HCT116 (cell line): ENCODE measurements around the gene GRIK4. TPM values are rescaled to one million over a fixed set of nuclear protein-coding genes. Genes with fewer than 3 reads are reported as not detected.
A peak's percentile ranks its signal among the peaks of the same experiment; 100 is the strongest.

ENCODE experiments used
- ATAC-seq: fragments of 200-7000 bp; cut with Tn5 transposase; 2 replicates; pipeline ENCODE4 v1.9.1; 2020; ENCODE audit warnings: mild to moderate bottlenecking, moderate library complexity
- BruUV-seq: library from RNA; stranded (reverse); fragments of 400-500 nt; replicated peaks from 2 replicates; lab custom pipeline; 2021; lab: Mats Ljungman, UMichigan
- CTCF ChIA-PET: fragments of 300-600 bp; sonication (Branson Sonifier 250); formaldehyde crosslinking; loops from one replicate; lab custom pipeline; 2021; ENCODE audit warnings: antibody characterized with exemption; lab: Charles Lee
- POLR2A ChIA-PET: fragments of 300-600, 350-600 bp; sonication (Branson Sonifier 250); formaldehyde crosslinking; loops from one replicate; lab custom pipeline; 2021; ENCODE audit warnings: antibody characterized with exemption; lab: Charles Lee
- RAD21 ChIA-PET, 2 experiments: fragments of 300-600 bp; sonication (Branson Sonifier 250); formaldehyde crosslinking; loops; one replicate each; lab custom pipeline; 2023; ENCODE audit warnings: low total read pairs in 2 of 2; ENCODE audit not compliant: uncharacterized antibody in 2 of 2, unreplicated experiment in 2 of 2, low non-redundant PET in 1 of 2; lab: Charles Lee
- DNase-seq: peaks from one replicate; pipeline ENCODE4 v3.0.0-alpha.2; 2010; ENCODE audit warnings: low read depth, low spot score
- H2AFZ ChIP-seq: fragments of 200-600 bp; shearing (Covaris generic), sonication (generic); 2 replicates; pipeline ENCODE4 v1.6.1; 2017; ENCODE audit warnings: low read depth, mixed run types, mixed read lengths, antibody characterized with exemption, low read length; ENCODE audit not compliant: poor library complexity, severe bottlenecking
- H3K27ac ChIP-seq: 2 replicates; pipeline ENCODE4 v1.5.1; 2012; ENCODE audit warnings: low read depth, low read length
- H3K27me3 ChIP-seq: fragments of 200-600 bp; sonication (generic); 2 replicates; pipeline ENCODE4 v1.6.1; 2016; ENCODE audit warnings: mixed run types, low read length, mixed read lengths; ENCODE audit not compliant: insufficient read depth
- H3K36me3 ChIP-seq, 2 experiments: fragments of 200-500 bp in 1 of 2; fragments of 200-600 bp in 1 of 2; sonication (Bioruptor generic) in 1 of 2; sonication (generic) in 1 of 2; 2 replicates each; pipeline versions ENCODE4 v1.5.1 to v1.6.1; 2014 to 2016; ENCODE audit warnings: low read length in 2 of 2, inconsistent platforms in 1 of 2, mixed read lengths in 1 of 2, mixed run types in 1 of 2; ENCODE audit not compliant: insufficient read depth in 2 of 2, control insufficient read depth in 1 of 2
- H3K4me1 ChIP-seq, 2 experiments: fragments of 200-600 bp in 1 of 2; sonication (generic) in 1 of 2; 2 replicates each; pipeline versions ENCODE4 v1.5.1 to v1.6.1; 2012 to 2017; ENCODE audit warnings: low read length in 2 of 2, inconsistent platforms in 1 of 2, mild to moderate bottlenecking in 1 of 2, mixed read lengths in 1 of 2, mixed run types in 1 of 2, moderate library complexity in 1 of 2; ENCODE audit not compliant: insufficient read depth in 2 of 2, control insufficient read depth in 1 of 2
- H3K4me2 ChIP-seq: fragments of 200-600 bp; sonication (generic); 2 replicates; pipeline ENCODE4 v1.6.1; 2017; ENCODE audit warnings: mixed run types, low read length, mixed read lengths
- H3K4me3 ChIP-seq, 2 experiments: fragments of 200-600 bp in 1 of 2; sonication (generic) in 1 of 2; replicated peaks in 1 of 2; 2 replicates each; pipeline ENCODE4 v1.5.1; 2011 to 2016; ENCODE audit warnings: low read length in 2 of 2, control low read depth in 1 of 2, low read depth in 1 of 2, mild to moderate bottlenecking in 1 of 2, mixed read lengths in 1 of 2, mixed run types in 1 of 2
- H3K79me2 ChIP-seq: fragments of 200-600 bp; sonication (generic); 2 replicates; pipeline ENCODE4 v1.6.1; 2017; ENCODE audit warnings: mild to moderate bottlenecking, mixed run types, low read length, moderate library complexity, mixed read lengths; ENCODE audit not compliant: insufficient read depth
- H3K9ac ChIP-seq: fragments of 200-600 bp; sonication (generic); 2 replicates; pipeline ENCODE4 v1.6.1; 2016; ENCODE audit warnings: low read length, mixed read lengths
- H3K9me2 ChIP-seq: fragments of 200-600 bp; sonication (generic), shearing (Covaris generic); 2 replicates; pipeline ENCODE4 v1.6.1; 2017; ENCODE audit warnings: mixed run types, mild to moderate bottlenecking, moderate library complexity; ENCODE audit not compliant: insufficient read depth
- H3K9me3 ChIP-seq, 2 experiments: fragments of 200-500 bp in 1 of 2; fragments of 200-600 bp in 1 of 2; sonication (Bioruptor generic) in 1 of 2; sonication (generic) in 1 of 2; 2 replicates each; pipeline ENCODE4 v1.6.1; 2014 to 2017; ENCODE audit warnings: low read length in 2 of 2, mixed read lengths in 2 of 2, inconsistent platforms in 1 of 2, low read depth in 1 of 2, mild to moderate bottlenecking in 1 of 2, mixed run types in 1 of 2, moderate library complexity in 1 of 2; ENCODE audit not compliant: control insufficient read depth in 1 of 2, insufficient read depth in 1 of 2
- H4K20me1 ChIP-seq: fragments of 200-600 bp; sonication (generic), shearing (Covaris generic); 2 replicates; pipeline ENCODE4 v1.6.1; 2017; ENCODE audit warnings: mixed run types, mild to moderate bottlenecking, moderate library complexity; ENCODE audit not compliant: insufficient read depth
- CBX3 ChIP-seq: IDR thresholded peaks from 2 replicates; pipeline ENCODE4 v1.6.1; 2012; ENCODE audit warnings: low read depth
- EZH2 ChIP-seq: fragments of 200-600 bp; sonication (generic); IDR thresholded peaks from 2 replicates; pipeline ENCODE4 v1.6.1; 2017; ENCODE audit warnings: antibody characterized with exemption, mixed run types
- RAD21 ChIP-seq: IDR thresholded peaks from 2 replicates; pipeline ENCODE4 v1.6.1; 2012; ENCODE audit warnings: low read depth, mild to moderate bottlenecking
- SIN3A ChIP-seq: IDR thresholded peaks from 2 replicates; pipeline ENCODE4 v1.6.1; 2012; ENCODE audit warnings: low read depth
- ZFX ChIP-seq: fragments of 450-650 bp; IDR thresholded peaks from 2 replicates; pipeline ENCODE4 v1.6.1; 2017
- ZNF274 ChIP-seq: fragments of 200-500 bp; sonication (Bioruptor generic); IDR thresholded peaks from 2 replicates; pipeline ENCODE4 v1.6.1; 2014; ENCODE audit warnings: mild to moderate bottlenecking, low read depth, low read length, inconsistent platforms
- intact Hi-C: fragments of 100-400 bp; cut with micrococcal nuclease; formaldehyde crosslinking; loops from 2 replicates; pipeline ENCODE4 v1.10.0; 2022
- total RNA-seq: library from RNA; stranded (reverse); gene quantifications from one replicate; pipeline ENCODE4 v1.2.1, GENCODE V29; 2021; ENCODE audit not compliant: unreplicated experiment
- TF ChIP-seq, protein P1 (sequence below): IDR thresholded peaks from 2 replicates; pipeline ENCODE4 v1.6.1; 2012
- TF ChIP-seq, protein P2 (sequence below), 3 experiments: fragments of 200-600 bp in 1 of 3; sonication (generic) in 1 of 3; IDR thresholded peaks in 2 of 3; conservative IDR thresholded peaks in 1 of 3; 2 replicates each; pipeline ENCODE4 v1.5.1; 2012 to 2017; ENCODE audit warnings: low read depth in 2 of 3, low read length in 2 of 3, antibody characterized with exemption in 1 of 3, borderline replicate concordance in 1 of 3, control low read depth in 1 of 3, mild to moderate bottlenecking in 1 of 3, mixed read lengths in 1 of 3, mixed run types in 1 of 3, moderate library complexity in 1 of 3; ENCODE audit not compliant: insufficient read depth in 1 of 3

Gene GRIK4
- total RNA-seq, 1 experiment from 2014 or later: 0.52 TPM

DNA sequence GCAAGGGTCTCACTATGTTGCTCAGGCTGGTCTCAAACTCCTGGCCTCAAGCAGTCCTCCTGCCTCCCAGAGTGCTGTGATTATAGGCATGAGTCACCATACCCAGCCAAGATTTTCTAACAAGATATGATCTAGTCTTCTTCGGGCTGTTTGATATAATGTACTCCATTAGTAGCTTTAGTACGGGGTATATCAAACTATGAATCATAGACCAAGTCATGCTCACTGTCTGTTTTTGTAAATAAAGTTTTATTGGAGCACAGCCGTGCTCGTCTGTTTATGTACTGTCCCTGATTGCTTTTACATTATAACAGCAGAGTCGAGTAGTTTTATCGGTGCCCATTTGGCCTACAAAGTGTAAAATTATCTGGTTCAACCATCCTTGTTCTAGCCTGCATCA lies 43.9 kb upstream of the GRIK4 start:
- Histone ChIP-seq H3K4me3 (no peak overlapping the region), H3K27me3 (no peaks in the 10 kb centered on the region), H3K36me3 (peaks cover 7 to 24% of the 10 kb centered on the region in 2 experiments), H3K4me1 (no peaks in the 10 kb centered on the region), H4K20me1 (no peaks in the 10 kb centered on the region), H3K79me2 (no peaks in the 10 kb centered on the region), H3K9ac (no peak overlapping the region), H3K9me3 (no peaks in the 10 kb centered on the region), H3K4me2 (no peak overlapping the region), H2AFZ (no peak overlapping the region), H3K27ac (no peak overlapping the region), H3K9me2 (no peaks in the 10 kb centered on the region)
- BruUV-seq: no TSS peak
- POLR2A ChIA-PET: no interaction called here
- CTCF ChIA-PET: no interaction called here
- RAD21 ChIA-PET: no interaction called here
- DNase-seq (no peak), ATAC-seq (0 out of 2 replicates have a peak, but pooled peaks have one; percentile 34)
- no peak for TF ChIP-seq RAD21
- no peak for TF ChIP-seq ZNF274
- no peak for TF ChIP-seq EZH2
- intact Hi-C loops: no loop called here

DNA sequence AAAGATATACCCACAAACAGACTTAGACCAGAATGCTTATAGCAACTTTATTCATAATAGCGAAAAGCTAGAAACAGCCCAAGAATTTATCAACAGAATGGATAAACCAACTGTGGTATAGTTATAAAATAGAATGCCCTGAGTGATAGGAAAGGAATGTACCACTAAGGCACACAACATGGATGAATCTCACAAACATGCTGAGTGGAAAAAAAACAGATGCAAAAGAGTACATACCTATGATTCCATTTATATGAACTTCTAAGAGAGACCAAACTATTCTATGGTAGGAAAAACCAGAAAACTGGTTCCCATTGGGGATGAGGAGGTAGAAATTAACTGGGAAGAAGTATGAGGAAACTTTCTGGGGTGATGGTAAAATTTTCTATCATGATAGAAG lies 40.4 kb upstream of the GRIK4 start:
- Histone ChIP-seq H3K9me2 (no peaks in the 10 kb centered on the region), H3K9ac (no peak overlapping the region), H3K4me3 (no peak overlapping the region), H3K27ac (no peak overlapping the region), H3K4me1 (no peaks in the 10 kb centered on the region), H3K4me2 (no peak overlapping the region), H3K27me3 (no peaks in the 10 kb centered on the region), H3K9me3 (no peaks in the 10 kb centered on the region), H4K20me1 (no peaks in the 10 kb centered on the region), H2AFZ (no peak overlapping the region), H3K36me3 (peaks cover 12 to 28% of the 10 kb centered on the region in 2 experiments), H3K79me2 (no peaks in the 10 kb centered on the region)
- intact Hi-C loops: no loop called here
- ATAC-seq (no peak), DNase-seq (no peak)
- BruUV-seq: no TSS peak
- ChIA-PET POLR2A (no interaction called here), RAD21 (no interaction called here), CTCF (no interaction called here)
- TF ChIP-seq SIN3A (no peak), CBX3 (no peak), ZFX (no peak)
- TF ChIP-seq, protein P1, sequence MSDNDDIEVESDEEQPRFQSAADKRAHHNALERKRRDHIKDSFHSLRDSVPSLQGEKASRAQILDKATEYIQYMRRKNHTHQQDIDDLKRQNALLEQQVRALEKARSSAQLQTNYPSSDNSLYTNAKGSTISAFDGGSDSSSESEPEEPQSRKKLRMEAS: no peak
- TF ChIP-seq, protein P2, sequence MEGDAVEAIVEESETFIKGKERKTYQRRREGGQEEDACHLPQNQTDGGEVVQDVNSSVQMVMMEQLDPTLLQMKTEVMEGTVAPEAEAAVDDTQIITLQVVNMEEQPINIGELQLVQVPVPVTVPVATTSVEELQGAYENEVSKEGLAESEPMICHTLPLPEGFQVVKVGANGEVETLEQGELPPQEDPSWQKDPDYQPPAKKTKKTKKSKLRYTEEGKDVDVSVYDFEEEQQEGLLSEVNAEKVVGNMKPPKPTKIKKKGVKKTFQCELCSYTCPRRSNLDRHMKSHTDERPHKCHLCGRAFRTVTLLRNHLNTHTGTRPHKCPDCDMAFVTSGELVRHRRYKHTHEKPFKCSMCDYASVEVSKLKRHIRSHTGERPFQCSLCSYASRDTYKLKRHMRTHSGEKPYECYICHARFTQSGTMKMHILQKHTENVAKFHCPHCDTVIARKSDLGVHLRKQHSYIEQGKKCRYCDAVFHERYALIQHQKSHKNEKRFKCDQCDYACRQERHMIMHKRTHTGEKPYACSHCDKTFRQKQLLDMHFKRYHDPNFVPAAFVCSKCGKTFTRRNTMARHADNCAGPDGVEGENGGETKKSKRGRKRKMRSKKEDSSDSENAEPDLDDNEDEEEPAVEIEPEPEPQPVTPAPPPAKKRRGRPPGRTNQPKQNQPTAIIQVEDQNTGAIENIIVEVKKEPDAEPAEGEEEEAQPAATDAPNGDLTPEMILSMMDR (IDR thresholded peaks at IDR 0.05 in 2 of 3, conservative IDR thresholded peaks at IDR 0.05 in 1 of 3; ENCODE audit: borderline replicate concordance in 1 of 3, insufficient read depth in 1 of 3, low read depth in 2 of 3, low read length in 2 of 3): no peak
